Endothelial cell of umbilical vein (primary cell): ENCODE data around the gene PRCC. TPM values are rescaled to one million over a fixed set of nuclear protein-coding genes. Genes with fewer than 3 reads are reported as not detected.

Source experiments
- BruUV-seq: library from RNA; stranded (reverse); fragments of 400-500 nt; replicated peaks from 2 replicates; lab custom pipeline; 2021; lab: Mats Ljungman, UMichigan
- CTCF ChIA-PET: fragments of 300-600, 350-600 bp; sonication (Branson Sonifier 250); formaldehyde crosslinking; loops from one replicate; lab custom pipeline; 2021; ENCODE audit warnings: antibody characterized with exemption, inconsistent platforms; lab: Charles Lee
- POLR2A ChIA-PET: fragments of 300-600, 350-600 bp; sonication (Branson Sonifier 250); formaldehyde crosslinking; loops from one replicate; lab custom pipeline; 2021; ENCODE audit warnings: antibody characterized with exemption, inconsistent platforms; lab: Charles Lee
- DNase-seq: peaks from one replicate; pipeline ENCODE4 v3.0.0-alpha.2; 2011; ENCODE audit warnings: low read depth, low spot score
- FAIRE-seq: peaks from 2 replicates; lab custom pipeline; 2011; peaks lifted over from hg19 to GRCh38; lab: Jason Lieb, UNC
- H2AFZ ChIP-seq: 2 replicates; pipeline ENCODE4 v1.6.0; 2012; ENCODE audit warnings: low read depth, low read length, control low read depth, inconsistent platforms
- H3K27ac ChIP-seq: 2 replicates; pipeline ENCODE4 v1.5.1; 2011; ENCODE audit warnings: low read depth, mild to moderate bottlenecking, control low read depth, low read length, moderate library complexity; ENCODE audit not compliant: insufficient read depth
- H3K27me3 ChIP-seq, 2 experiments: 2 replicates each; pipeline versions ENCODE4 v1.6.0 to v1.6.1; 2011; ENCODE audit warnings: low read length in 2 of 2, mixed read lengths in 1 of 2; ENCODE audit not compliant: control insufficient read depth in 2 of 2, insufficient read depth in 2 of 2
- H3K36me3 ChIP-seq, 2 experiments: 2 replicates in 1 of 2; 3 replicates in 1 of 2; pipeline ENCODE4 v1.5.1; 2011; ENCODE audit warnings: low read length in 2 of 2, mild to moderate bottlenecking in 1 of 2, moderate library complexity in 1 of 2; ENCODE audit not compliant: control insufficient read depth in 2 of 2, insufficient read depth in 2 of 2; ENCODE audit errors: extremely low read depth in 1 of 2
- H3K4me1 ChIP-seq: 3 replicates; pipeline ENCODE4 v1.5.1; 2011; ENCODE audit warnings: mild to moderate bottlenecking, low read length; ENCODE audit not compliant: control insufficient read depth, insufficient read depth; ENCODE audit errors: extremely low read depth
- H3K4me2 ChIP-seq: 2 replicates; pipeline ENCODE4 v1.6.1; 2011; ENCODE audit warnings: low read length, control low read depth, mixed read lengths; ENCODE audit not compliant: insufficient read depth
- H3K4me3 ChIP-seq, 3 experiments: fragments of 200-600 bp in 1 of 3; sonication (generic), shearing (Covaris generic) in 1 of 3; replicated peaks in 1 of 3; 2 replicates each; pipeline ENCODE4 v1.5.1; 2011 to 2016; ENCODE audit warnings: control low read depth in 3 of 3, low read length in 3 of 3, mild to moderate bottlenecking in 2 of 3, inconsistent platforms in 1 of 3, low read depth in 1 of 3, moderate library complexity in 1 of 3; ENCODE audit not compliant: insufficient read depth in 1 of 3
- H3K79me2 ChIP-seq: 2 replicates; pipeline ENCODE4 v1.6.0; 2012; ENCODE audit warnings: low read length, inconsistent platforms; ENCODE audit not compliant: control insufficient read depth, insufficient read depth
- H3K9ac ChIP-seq: replicated peaks from 2 replicates; pipeline ENCODE3; 2011; ENCODE audit warnings: low read length, control low read depth; ENCODE audit not compliant: insufficient read depth; ENCODE audit errors: extremely low read depth
- H3K9me1 ChIP-seq: replicated peaks from 3 replicates; pipeline ENCODE4 v1.6.0; 2011; ENCODE audit warnings: mild to moderate bottlenecking, low read length; ENCODE audit not compliant: control insufficient read depth, insufficient read depth; ENCODE audit errors: extremely low read depth
- H3K9me3 ChIP-seq: replicated peaks from 2 replicates; pipeline ENCODE4 v1.5.1; 2012; ENCODE audit warnings: low read length, inconsistent platforms; ENCODE audit not compliant: control insufficient read depth, insufficient read depth
- H4K20me1 ChIP-seq: replicated peaks from 2 replicates; pipeline ENCODE3; 2011; ENCODE audit warnings: mild to moderate bottlenecking, low read length; ENCODE audit not compliant: control insufficient read depth, insufficient read depth; ENCODE audit errors: extremely low read depth
- EZH2 ChIP-seq: IDR thresholded peaks from 2 replicates; pipeline ENCODE4 v1.6.1; 2012; ENCODE audit warnings: borderline replicate concordance, low read depth, mild to moderate bottlenecking, moderate library complexity, low read length, inconsistent platforms; ENCODE audit not compliant: severe bottlenecking
- FOS ChIP-seq: IDR thresholded peaks from 2 replicates; pipeline ENCODE4 v1.6.1; 2011; ENCODE audit warnings: mild to moderate bottlenecking, low read length, moderate library complexity, borderline replicate concordance; ENCODE audit not compliant: insufficient read depth
- GATA2 ChIP-seq: IDR thresholded peaks from 2 replicates; pipeline ENCODE4 v1.7.0; 2011; ENCODE audit warnings: low read depth, mild to moderate bottlenecking, moderate library complexity, mixed read lengths, low read length; ENCODE audit not compliant: insufficient read length, insufficient read depth
- JUN ChIP-seq: IDR thresholded peaks from 2 replicates; pipeline ENCODE4 v1.6.1; 2011; ENCODE audit warnings: borderline replicate concordance, low read depth; ENCODE audit not compliant: insufficient read length, insufficient read depth
- MYC ChIP-seq: IDR thresholded peaks from one replicate; pipeline ENCODE4 v1.6.1; 2011; ENCODE audit warnings: mild to moderate bottlenecking, low read depth, low read length
- POLR2A ChIP-seq: IDR thresholded peaks from 2 replicates; pipeline ENCODE4 v1.6.1; 2012; ENCODE audit warnings: low read depth, mild to moderate bottlenecking, control low read depth, low read length
- POLR2AphosphoS5 ChIP-seq: IDR thresholded peaks from 2 replicates; pipeline ENCODE4 v1.6.1; 2012; ENCODE audit warnings: low read depth, mild to moderate bottlenecking, control low read depth, low read length, moderate library complexity; ENCODE audit not compliant: insufficient read depth
- dilution Hi-C: fragments of 300-500 bp; cut with MboI; formaldehyde crosslinking; loops from one replicate; pipeline ENCODE4 v1.15.0; 2019; ENCODE audit warnings: low sequenced_read_pairs; ENCODE audit not compliant: extremely low pct_ligation_motif_present
- intact Hi-C: fragments of 100-400 bp; cut with micrococcal nuclease; formaldehyde crosslinking; loops from one replicate; pipeline ENCODE4 v1.10.0; 2022
- polyA plus RNA-seq, 4 experiments: library from polyadenylated mRNA; depleted of rRNA in 3 of 4; stranded (reverse) in 3 of 4; unstranded in 1 of 4; fragments of >200 nt; gene quantifications; 2 replicates each; pipeline versions ENCODE4 v1.2.1 to v1.2.3, GENCODE V29; 2011 to 2012; ENCODE audit warnings: missing spikeins in 1 of 4
- total RNA-seq: library from RNA; stranded (reverse); gene quantifications from 2 replicates; pipeline ENCODE4 v1.2.3, GENCODE V29; 2021
- TF ChIP-seq, protein P1 (sequence below): IDR thresholded peaks from 2 replicates; pipeline ENCODE4 v1.6.1; 2011; ENCODE audit not compliant: insufficient read depth, insufficient read length
- TF ChIP-seq, protein P2 (sequence below), 2 donors: IDR thresholded peaks; 1 replicate in 1 of 2; 2 replicates in 1 of 2; pipeline ENCODE4 v1.5.1; 2011; ENCODE audit warnings: low read length in 2 of 2, mild to moderate bottlenecking in 2 of 2, moderate library complexity in 2 of 2, control low read depth in 1 of 2, inconsistent platforms in 1 of 2, low read depth in 1 of 2; ENCODE audit not compliant: insufficient read depth in 1 of 2; ENCODE audit errors: extremely low read depth in 1 of 2

Gene PRCC
- total and polyA plus RNA-seq, 2 donors (not counting 3 experiments of a cell fraction or from before 2014, with no cell fraction given), result 71.5 to 77.4 TPM

DNA sequence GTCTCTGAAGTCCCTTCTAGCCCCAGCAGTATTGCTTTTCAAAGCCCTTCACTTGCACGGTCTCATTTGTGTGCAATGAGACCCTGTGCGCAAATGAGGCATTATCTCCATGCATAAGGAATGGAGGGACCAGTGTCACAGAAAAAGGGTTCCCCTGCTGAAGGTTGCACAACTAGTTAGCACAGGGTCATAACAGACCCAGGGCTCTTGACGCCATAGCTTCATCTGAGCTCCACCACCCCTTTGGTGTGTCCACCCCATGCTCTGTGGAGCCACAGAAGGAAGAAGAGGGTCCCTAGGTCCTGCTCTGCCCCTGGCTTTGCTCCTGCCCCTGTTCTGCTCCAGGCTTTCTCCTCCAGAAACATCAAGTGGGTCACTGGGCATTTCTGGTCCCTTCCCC lies 36.7 kb downstream of the PRCC start:
- Histone ChIP-seq H3K36me3 (peaks cover 5 to 15% of the 10 kb centered on the region in 2 experiments), H4K20me1 (no peaks in the 10 kb centered on the region), H3K9me3 (no peaks in the 10 kb centered on the region), H3K9ac (no peak overlapping the region), H3K27ac (no peak overlapping the region), H3K4me1 (peaks cover 10% of the 10 kb centered on the region), H3K4me2 (no peak overlapping the region), H2AFZ (no peak overlapping the region), H3K4me3 (no peak overlapping the region), H3K27me3 (no peaks in the 10 kb centered on the region), H3K9me1 (no peaks in the 10 kb centered on the region), H3K79me2 (no peaks in the 10 kb centered on the region)
- no peak for DNase-seq
- ChIA-PET CTCF (interaction anchor here (1.8 to 2.3 kb wide), 3 partner anchors 56 to 114 kb away, joined by 5 to 15 read pairs (median 8); no protein-coding TSS in a partner anchor), POLR2A (no interaction called here)
- intact Hi-C loops, result no loop called here
- BruUV-seq, result no TSS peak
- no peak for FAIRE-seq
- TF ChIP-seq GATA2, result no peak
- TF ChIP-seq MYC, result no peak
- TF ChIP-seq POLR2A, result no peak
- TF ChIP-seq, protein P1, sequence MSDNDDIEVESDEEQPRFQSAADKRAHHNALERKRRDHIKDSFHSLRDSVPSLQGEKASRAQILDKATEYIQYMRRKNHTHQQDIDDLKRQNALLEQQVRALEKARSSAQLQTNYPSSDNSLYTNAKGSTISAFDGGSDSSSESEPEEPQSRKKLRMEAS, result no peak
- TF ChIP-seq, protein P2, sequence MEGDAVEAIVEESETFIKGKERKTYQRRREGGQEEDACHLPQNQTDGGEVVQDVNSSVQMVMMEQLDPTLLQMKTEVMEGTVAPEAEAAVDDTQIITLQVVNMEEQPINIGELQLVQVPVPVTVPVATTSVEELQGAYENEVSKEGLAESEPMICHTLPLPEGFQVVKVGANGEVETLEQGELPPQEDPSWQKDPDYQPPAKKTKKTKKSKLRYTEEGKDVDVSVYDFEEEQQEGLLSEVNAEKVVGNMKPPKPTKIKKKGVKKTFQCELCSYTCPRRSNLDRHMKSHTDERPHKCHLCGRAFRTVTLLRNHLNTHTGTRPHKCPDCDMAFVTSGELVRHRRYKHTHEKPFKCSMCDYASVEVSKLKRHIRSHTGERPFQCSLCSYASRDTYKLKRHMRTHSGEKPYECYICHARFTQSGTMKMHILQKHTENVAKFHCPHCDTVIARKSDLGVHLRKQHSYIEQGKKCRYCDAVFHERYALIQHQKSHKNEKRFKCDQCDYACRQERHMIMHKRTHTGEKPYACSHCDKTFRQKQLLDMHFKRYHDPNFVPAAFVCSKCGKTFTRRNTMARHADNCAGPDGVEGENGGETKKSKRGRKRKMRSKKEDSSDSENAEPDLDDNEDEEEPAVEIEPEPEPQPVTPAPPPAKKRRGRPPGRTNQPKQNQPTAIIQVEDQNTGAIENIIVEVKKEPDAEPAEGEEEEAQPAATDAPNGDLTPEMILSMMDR (IDR thresholded peaks at IDR 0.05; ENCODE audit: extremely low read depth in 1 of 2, insufficient read depth in 1 of 2, low read depth in 1 of 2, low read length in 2 of 2), result no peak
- no peak for TF ChIP-seq JUN
- no peak for TF ChIP-seq POLR2AphosphoS5
- TF ChIP-seq EZH2, result no peak
- TF ChIP-seq FOS, result no peak
- dilution Hi-C loops, result no loop called here
